ENCODE data around the gene SLC16A10. TPM values are rescaled to one million over a fixed set of nuclear protein-coding genes. Genes with fewer than 3 reads are reported as not detected.

SLC16A10 gene
- total RNA-seq, 1 donor: not detected

DNA sequence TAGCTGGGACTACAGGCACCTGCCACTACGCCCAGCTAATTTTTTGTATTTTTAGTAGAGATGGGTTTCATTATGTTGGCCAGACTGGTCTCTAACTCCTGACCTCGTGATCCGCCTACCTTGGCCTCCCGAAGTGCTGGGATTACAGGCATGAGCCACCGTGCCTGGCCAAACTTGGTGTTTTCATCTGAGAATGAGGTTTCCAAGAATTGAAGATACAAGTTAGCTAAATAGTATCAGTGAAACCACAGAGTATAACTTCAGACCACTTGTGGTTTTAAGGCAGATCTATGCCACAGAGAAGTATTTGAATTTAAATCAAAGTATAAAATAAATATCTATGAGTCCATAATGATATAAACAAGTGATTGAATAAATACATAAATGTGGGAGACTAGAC is 70.1 kb downstream of the SLC16A10 start:
- DNase-seq (ENCODE audit: low read depth): no peak
- TF ChIP-seq, protein P1, sequence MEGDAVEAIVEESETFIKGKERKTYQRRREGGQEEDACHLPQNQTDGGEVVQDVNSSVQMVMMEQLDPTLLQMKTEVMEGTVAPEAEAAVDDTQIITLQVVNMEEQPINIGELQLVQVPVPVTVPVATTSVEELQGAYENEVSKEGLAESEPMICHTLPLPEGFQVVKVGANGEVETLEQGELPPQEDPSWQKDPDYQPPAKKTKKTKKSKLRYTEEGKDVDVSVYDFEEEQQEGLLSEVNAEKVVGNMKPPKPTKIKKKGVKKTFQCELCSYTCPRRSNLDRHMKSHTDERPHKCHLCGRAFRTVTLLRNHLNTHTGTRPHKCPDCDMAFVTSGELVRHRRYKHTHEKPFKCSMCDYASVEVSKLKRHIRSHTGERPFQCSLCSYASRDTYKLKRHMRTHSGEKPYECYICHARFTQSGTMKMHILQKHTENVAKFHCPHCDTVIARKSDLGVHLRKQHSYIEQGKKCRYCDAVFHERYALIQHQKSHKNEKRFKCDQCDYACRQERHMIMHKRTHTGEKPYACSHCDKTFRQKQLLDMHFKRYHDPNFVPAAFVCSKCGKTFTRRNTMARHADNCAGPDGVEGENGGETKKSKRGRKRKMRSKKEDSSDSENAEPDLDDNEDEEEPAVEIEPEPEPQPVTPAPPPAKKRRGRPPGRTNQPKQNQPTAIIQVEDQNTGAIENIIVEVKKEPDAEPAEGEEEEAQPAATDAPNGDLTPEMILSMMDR (IDR thresholded peaks at IDR 0.05; ENCODE audit: insufficient read depth, low read depth, low read length): no peak
- H3K4me3 ChIP-seq (ENCODE audit: low read depth, low read length): no peak overlapping the region

DNA sequence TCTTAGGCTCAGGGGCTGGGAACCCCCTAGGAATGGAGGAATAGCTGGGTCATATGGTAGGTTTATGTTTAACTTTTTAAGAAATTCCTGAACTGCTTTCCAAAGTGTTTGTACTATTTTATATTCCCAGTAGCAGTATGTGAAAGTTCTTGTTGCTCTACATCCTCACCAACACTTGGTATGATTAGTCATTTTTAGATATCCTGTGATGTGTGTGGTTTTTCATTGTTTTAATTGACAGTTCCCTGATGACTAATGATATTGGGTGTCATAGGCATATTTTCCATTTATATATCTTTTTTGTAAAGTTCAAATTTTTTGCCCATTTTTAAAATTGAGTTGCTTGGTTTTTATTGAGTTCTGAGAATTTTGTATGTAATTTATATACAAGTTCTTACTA is 72.3 kb downstream of the SLC16A10 start:
- no peak for DNase-seq (ENCODE audit: low read depth)
- no peak overlapping the region for H3K4me3 ChIP-seq (ENCODE audit: low read depth, low read length)
- TF ChIP-seq, protein P1 (IDR thresholded peaks at IDR 0.05; ENCODE audit: insufficient read depth, low read depth, low read length): no peak

DNA sequence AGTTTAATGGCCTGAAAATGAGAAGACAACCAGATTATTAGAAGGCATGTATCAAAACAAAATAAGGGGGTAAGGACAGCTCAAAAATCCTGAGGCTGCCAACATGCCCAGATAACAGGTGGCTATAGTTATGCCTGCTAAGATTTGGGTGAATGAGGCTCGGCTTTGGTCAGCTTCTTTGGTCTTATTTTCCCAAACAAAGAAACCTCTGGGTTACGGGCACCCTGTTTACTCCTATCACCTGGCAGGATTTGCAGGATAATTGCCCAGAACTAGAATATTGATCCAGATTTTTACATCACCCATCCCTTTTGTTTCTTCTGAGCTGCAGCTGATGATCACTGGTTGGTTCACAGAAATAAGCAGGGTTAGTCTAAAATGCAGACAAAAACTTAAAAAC is 74.3 kb downstream of the SLC16A10 start:
- TF ChIP-seq, protein P1 (IDR thresholded peaks at IDR 0.05; ENCODE audit: insufficient read depth, low read depth, low read length): no peak
- H3K4me3 ChIP-seq (ENCODE audit: low read depth, low read length): no peak overlapping the region
- no peak for DNase-seq (ENCODE audit: low read depth)

DNA sequence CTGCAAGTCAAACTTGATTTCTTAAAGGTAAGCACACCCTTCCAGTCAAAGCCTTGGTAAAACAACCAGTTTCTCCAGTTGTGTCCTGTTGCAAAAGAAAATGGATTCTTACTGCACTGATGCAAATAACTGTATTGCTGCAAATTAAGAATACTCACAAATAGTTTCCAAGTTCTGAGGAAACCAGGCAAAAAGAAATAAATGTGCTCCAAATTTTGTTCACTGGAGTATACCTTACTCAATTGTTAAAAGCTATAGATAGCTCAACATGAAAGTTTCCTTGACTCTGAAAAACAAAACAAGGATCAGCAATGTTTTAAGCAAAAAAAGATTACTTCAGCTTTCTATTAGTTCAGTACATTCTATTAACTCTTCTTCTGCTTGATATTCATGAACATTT is 75.2 kb downstream of the SLC16A10 start:
- no peak overlapping the region for H3K4me3 ChIP-seq (ENCODE audit: low read depth, low read length)
- TF ChIP-seq, protein P1 (IDR thresholded peaks at IDR 0.05; ENCODE audit: insufficient read depth, low read depth, low read length): no peak
- no peak for DNase-seq (ENCODE audit: low read depth)

DNA sequence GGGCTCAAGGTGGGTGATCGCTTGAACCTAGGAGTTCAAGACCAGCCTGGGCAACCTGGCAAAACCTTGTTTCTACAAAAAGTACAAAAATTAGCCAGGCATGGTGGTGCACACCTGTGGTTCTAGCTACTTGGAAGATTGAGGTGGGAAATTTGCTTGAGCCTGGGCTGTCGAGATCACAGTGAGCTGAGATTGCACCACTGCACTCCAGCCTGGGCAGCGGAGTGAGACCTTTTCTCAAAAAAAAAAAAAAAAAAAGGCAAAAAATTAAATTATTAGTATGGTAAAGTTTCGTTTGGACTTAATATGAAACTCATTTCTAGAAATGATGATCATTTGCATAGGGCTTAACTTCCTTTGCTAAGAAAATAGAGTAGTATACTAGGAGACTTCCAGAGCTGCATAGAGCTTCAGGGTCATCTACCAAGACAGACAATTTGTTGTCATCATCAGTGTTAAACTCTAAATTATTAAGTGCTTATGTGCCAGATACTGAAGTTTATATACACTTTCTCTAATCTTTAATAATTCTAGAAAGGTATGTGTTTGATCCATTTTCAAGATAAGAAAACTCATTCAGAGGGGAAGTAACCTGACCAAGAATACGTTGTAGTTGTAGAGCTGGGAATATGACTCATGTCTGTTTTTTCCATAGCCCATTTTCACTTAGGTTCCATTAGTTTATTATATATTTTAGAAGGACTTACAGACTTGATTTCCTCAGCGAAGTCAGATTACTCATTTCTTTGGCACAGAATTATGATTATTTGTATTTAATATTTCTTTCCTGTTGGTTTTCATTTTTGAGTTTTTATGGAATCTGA is 84.5 kb downstream of the SLC16A10 start:
- TF ChIP-seq, protein P1 (IDR thresholded peaks at IDR 0.05; ENCODE audit: insufficient read depth, low read depth, low read length): no peak
- H3K4me3 ChIP-seq (ENCODE audit: low read depth, low read length): no peak overlapping the region
- DNase-seq (ENCODE audit: low read depth): no peak

DNA sequence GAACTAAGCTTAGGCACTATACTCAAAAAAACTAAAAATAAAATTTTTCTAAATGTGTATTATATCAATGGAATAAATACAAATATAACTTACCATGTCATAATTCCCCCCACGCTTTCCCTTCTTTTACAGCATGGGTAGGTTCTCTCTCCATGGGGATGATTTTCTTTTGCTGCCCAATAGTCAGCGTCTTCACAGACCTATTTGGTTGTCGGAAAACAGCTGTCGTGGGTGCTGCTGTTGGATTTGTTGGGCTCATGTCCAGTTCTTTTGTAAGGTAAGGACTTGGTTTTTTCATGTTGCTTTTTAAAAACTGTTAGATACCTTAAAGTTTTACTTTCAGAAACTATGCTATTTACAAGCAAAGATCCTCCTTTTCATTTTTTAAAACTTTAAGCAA is 85.3 kb downstream of the SLC16A10 start:
- TF ChIP-seq, protein P1 (IDR thresholded peaks at IDR 0.05; ENCODE audit: insufficient read depth, low read depth, low read length): no peak
- no peak for DNase-seq (ENCODE audit: low read depth)
- H3K4me3 ChIP-seq (ENCODE audit: low read depth, low read length): no peak overlapping the region

DNA sequence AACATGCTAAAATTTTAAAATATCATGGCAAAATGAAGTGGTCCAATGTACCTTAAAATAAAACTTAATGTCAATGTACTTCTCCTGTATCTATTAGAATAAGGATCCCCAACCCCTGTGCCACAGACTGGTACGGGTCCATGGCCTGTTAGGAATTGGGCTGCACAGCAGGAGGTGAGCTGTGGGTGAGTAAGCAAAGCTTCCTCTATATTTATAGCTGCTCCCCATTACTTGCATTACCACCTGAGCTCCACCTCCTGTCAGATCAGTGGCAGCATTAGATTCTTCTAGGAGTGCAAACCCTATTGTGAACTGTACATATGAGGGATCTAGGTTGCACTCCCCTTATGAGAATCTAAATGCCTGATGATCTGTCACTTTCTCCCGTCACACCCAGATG is 86.0 kb downstream of the SLC16A10 start:
- TF ChIP-seq, protein P1 (IDR thresholded peaks at IDR 0.05; ENCODE audit: insufficient read depth, low read depth, low read length): no peak
- no peak overlapping the region for H3K4me3 ChIP-seq (ENCODE audit: low read depth, low read length)
- no peak for DNase-seq (ENCODE audit: low read depth)
